SK-N-SH treated with all-trans-retinoic acid at 6 μM for 48 hours (cell line): ENCODE results near the gene TTC29.

ENCODE experiments used
- ARNTL ChIP-seq: fragments of 450-650 bp; formaldehyde crosslinking; IDR thresholded peaks from 2 replicates; pipeline ENCODE4 v1.5.0; 2020; ENCODE audit warnings: low read depth, mild to moderate bottlenecking, moderate library complexity, borderline replicate concordance
- ESRRG ChIP-seq: fragments of 250-450 bp; sonication (Bioruptor Pico); IDR thresholded peaks from 2 replicates; pipeline ENCODE4 v1.6.1; 2021; ENCODE audit warnings: mild to moderate bottlenecking
- OSR1 ChIP-seq: fragments of 250-450 bp; sonication (Bioruptor Pico); IDR thresholded peaks from 2 replicates; pipeline ENCODE4 v1.8.0; 2022; ENCODE audit warnings: moderate library complexity, mild to moderate bottlenecking, inconsistent platforms
- RARB ChIP-seq: fragments of 250-450 bp; sonication (Bioruptor Pico); IDR thresholded peaks from 2 replicates; pipeline ENCODE4 v1.8.0; 2021; ENCODE audit warnings: mild to moderate bottlenecking, moderate library complexity
- SNAI2 ChIP-seq: fragments of 250-450 bp; sonication (Bioruptor Pico); IDR thresholded peaks from 2 replicates; pipeline ENCODE4 v1.5.0; 2020; ENCODE audit warnings: mild to moderate bottlenecking, moderate library complexity
- TOX ChIP-seq: fragments of 250-450 bp; sonication (Bioruptor Pico); IDR thresholded peaks from 2 replicates; pipeline ENCODE4 v1.8.0; 2021; ENCODE audit warnings: mild to moderate bottlenecking, moderate library complexity, borderline replicate concordance
- ZC3H10 ChIP-seq: fragments of 250-450 bp; sonication (Bioruptor Pico); IDR thresholded peaks from 2 replicates; pipeline ENCODE4 v1.5.1; 2021; ENCODE audit warnings: mild to moderate bottlenecking, moderate library complexity
- ZFP3 ChIP-seq: fragments of 250-450 bp; sonication (Bioruptor Pico); IDR thresholded peaks from 2 replicates; pipeline ENCODE4 v1.5.0; 2020; ENCODE audit warnings: mild to moderate bottlenecking, moderate library complexity
- ZNF70 ChIP-seq: fragments of 450-650 bp; formaldehyde crosslinking; IDR thresholded peaks from 2 replicates; pipeline ENCODE4 v1.5.0; 2020; ENCODE audit warnings: mild to moderate bottlenecking, moderate library complexity
- TF ChIP-seq, protein P1 (sequence below): fragments of 250-450 bp; sonication (Bioruptor Pico); IDR thresholded peaks from 2 replicates; pipeline ENCODE4 v1.5.1; 2021; ENCODE audit warnings: mild to moderate bottlenecking, moderate library complexity
- TF ChIP-seq, protein P2 (sequence below): fragments of 250-450 bp; sonication (Bioruptor Pico); IDR thresholded peaks from 2 replicates; pipeline ENCODE4 v1.5.1; 2020; ENCODE audit warnings: low read depth, mild to moderate bottlenecking, moderate library complexity
- TF ChIP-seq, protein P3 (sequence below): fragments of 250-450 bp; sonication (Bioruptor Pico); IDR thresholded peaks from 2 replicates; pipeline ENCODE4 v1.8.0; 2020; ENCODE audit warnings: mild to moderate bottlenecking, moderate library complexity, borderline replicate concordance
- TF ChIP-seq, protein P4 (sequence below): fragments of 250-450 bp; sonication (Bioruptor Pico); IDR thresholded peaks from 2 replicates; pipeline ENCODE4 v1.5.0; 2020; ENCODE audit warnings: mild to moderate bottlenecking, moderate library complexity
- TF ChIP-seq, protein P5 (sequence below): fragments of 250-450 bp; sonication (Bioruptor Pico); IDR thresholded peaks from 2 replicates; pipeline ENCODE4 v1.8.0; 2021; ENCODE audit warnings: low read depth, mild to moderate bottlenecking, moderate library complexity, borderline replicate concordance

GRCh38 chr4:146930673-146931072 is 15.0 kb downstream of the TTC29 start:
- TF ChIP-seq, protein P1, sequence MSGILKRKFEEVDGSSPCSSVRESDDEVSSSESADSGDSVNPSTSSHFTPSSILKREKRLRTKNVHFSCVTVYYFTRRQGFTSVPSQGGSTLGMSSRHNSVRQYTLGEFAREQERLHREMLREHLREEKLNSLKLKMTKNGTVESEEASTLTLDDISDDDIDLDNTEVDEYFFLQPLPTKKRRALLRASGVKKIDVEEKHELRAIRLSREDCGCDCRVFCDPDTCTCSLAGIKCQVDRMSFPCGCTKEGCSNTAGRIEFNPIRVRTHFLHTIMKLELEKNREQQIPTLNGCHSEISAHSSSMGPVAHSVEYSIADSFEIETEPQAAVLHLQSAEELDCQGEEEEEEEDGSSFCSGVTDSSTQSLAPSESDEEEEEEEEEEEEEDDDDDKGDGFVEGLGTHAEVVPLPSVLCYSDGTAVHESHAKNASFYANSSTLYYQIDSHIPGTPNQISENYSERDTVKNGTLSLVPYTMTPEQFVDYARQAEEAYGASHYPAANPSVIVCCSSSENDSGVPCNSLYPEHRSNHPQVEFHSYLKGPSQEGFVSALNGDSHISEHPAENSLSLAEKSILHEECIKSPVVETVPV (CRISPR knock-in tag) = no peak
- TF ChIP-seq, protein P2, sequence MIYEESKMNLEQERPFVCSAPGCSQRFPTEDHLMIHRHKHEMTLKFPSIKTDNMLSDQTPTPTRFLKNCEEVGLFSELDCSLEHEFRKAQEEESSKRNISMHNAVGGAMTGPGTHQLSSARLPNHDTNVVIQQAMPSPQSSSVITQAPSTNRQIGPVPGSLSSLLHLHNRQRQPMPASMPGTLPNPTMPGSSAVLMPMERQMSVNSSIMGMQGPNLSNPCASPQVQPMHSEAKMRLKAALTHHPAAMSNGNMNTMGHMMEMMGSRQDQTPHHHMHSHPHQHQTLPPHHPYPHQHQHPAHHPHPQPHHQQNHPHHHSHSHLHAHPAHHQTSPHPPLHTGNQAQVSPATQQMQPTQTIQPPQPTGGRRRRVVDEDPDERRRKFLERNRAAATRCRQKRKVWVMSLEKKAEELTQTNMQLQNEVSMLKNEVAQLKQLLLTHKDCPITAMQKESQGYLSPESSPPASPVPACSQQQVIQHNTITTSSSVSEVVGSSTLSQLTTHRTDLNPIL (CRISPR knock-in tag) = no peak
- TF ChIP-seq, protein P3, sequence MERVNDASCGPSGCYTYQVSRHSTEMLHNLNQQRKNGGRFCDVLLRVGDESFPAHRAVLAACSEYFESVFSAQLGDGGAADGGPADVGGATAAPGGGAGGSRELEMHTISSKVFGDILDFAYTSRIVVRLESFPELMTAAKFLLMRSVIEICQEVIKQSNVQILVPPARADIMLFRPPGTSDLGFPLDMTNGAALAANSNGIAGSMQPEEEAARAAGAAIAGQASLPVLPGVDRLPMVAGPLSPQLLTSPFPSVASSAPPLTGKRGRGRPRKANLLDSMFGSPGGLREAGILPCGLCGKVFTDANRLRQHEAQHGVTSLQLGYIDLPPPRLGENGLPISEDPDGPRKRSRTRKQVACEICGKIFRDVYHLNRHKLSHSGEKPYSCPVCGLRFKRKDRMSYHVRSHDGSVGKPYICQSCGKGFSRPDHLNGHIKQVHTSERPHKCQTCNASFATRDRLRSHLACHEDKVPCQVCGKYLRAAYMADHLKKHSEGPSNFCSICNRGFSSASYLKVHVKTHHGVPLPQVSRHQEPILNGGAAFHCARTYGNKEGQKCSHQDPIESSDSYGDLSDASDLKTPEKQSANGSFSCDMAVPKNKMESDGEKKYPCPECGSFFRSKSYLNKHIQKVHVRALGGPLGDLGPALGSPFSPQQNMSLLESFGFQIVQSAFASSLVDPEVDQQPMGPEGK (CRISPR knock-in tag) = no peak
- no peak for TF ChIP-seq ESRRG (CRISPR knock-in tag)
- TF ChIP-seq ZFP3 (CRISPR knock-in tag) = no peak
- no peak for TF ChIP-seq OSR1 (CRISPR knock-in tag)
- no peak for TF ChIP-seq ZC3H10 (CRISPR knock-in tag)
- TF ChIP-seq RARB (CRISPR knock-in tag) = no peak
- TF ChIP-seq, protein P4, sequence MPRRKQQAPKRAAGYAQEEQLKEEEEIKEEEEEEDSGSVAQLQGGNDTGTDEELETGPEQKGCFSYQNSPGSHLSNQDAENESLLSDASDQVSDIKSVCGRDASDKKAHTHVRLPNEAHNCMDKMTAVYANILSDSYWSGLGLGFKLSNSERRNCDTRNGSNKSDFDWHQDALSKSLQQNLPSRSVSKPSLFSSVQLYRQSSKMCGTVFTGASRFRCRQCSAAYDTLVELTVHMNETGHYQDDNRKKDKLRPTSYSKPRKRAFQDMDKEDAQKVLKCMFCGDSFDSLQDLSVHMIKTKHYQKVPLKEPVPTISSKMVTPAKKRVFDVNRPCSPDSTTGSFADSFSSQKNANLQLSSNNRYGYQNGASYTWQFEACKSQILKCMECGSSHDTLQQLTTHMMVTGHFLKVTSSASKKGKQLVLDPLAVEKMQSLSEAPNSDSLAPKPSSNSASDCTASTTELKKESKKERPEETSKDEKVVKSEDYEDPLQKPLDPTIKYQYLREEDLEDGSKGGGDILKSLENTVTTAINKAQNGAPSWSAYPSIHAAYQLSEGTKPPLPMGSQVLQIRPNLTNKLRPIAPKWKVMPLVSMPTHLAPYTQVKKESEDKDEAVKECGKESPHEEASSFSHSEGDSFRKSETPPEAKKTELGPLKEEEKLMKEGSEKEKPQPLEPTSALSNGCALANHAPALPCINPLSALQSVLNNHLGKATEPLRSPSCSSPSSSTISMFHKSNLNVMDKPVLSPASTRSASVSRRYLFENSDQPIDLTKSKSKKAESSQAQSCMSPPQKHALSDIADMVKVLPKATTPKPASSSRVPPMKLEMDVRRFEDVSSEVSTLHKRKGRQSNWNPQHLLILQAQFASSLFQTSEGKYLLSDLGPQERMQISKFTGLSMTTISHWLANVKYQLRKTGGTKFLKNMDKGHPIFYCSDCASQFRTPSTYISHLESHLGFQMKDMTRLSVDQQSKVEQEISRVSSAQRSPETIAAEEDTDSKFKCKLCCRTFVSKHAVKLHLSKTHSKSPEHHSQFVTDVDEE (CRISPR knock-in tag) = no peak
- TF ChIP-seq SNAI2 (CRISPR knock-in tag) = no peak
- TF ChIP-seq TOX (CRISPR knock-in tag) = no peak
- no peak for TF ChIP-seq ARNTL (CRISPR knock-in tag)
- TF ChIP-seq, protein P5, sequence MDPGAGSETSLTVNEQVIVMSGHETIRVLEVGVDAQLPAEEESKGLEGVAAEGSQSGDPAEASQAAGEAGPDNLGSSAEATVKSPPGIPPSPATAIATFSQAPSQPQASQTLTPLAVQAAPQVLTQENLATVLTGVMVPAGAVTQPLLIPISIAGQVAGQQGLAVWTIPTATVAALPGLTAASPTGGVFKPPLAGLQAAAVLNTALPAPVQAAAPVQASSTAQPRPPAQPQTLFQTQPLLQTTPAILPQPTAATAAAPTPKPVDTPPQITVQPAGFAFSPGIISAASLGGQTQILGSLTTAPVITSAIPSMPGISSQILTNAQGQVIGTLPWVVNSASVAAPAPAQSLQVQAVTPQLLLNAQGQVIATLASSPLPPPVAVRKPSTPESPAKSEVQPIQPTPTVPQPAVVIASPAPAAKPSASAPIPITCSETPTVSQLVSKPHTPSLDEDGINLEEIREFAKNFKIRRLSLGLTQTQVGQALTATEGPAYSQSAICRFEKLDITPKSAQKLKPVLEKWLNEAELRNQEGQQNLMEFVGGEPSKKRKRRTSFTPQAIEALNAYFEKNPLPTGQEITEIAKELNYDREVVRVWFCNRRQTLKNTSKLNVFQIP (CRISPR knock-in tag) = no peak
- no peak for TF ChIP-seq ZNF70 (CRISPR knock-in tag)
